IMR-90 (cell line): ENCODE measurements around the gene ADAMTSL1. TPM values are rescaled to one million over a fixed set of nuclear protein-coding genes. Genes with fewer than 3 reads are reported as not detected.

ENCODE experiments used
- ATAC-seq: fragments of 200-7000 bp; cut with Tn5 transposase; 2 replicates; pipeline ENCODE4 v1.9.1; 2020; ENCODE audit warnings: low read depth, mild to moderate bottlenecking, moderate library complexity
- BruUV-seq: library from RNA; stranded (reverse); fragments of 400-500 nt; replicated peaks from 2 replicates; lab custom pipeline; 2021; lab: Mats Ljungman, UMichigan
- CTCF ChIA-PET: fragments of 300-600 bp; formaldehyde crosslinking; extraction: SDS; loops from one replicate; lab custom pipeline; 2021; ENCODE audit warnings: antibody characterized with exemption; lab: Yijun Ruan, JAX
- POLR2A ChIA-PET: fragments of 300-600 bp; sonication (Branson Sonifier 250); formaldehyde crosslinking; loops from one replicate; lab custom pipeline; 2022; ENCODE audit warnings: antibody characterized with exemption; ENCODE audit not compliant: unreplicated experiment; lab: Charles Lee
- DNase-seq: peaks from one replicate; pipeline ENCODE4 v3.0.0; 2013
- H2AFZ ChIP-seq: replicated peaks from 2 replicates; pipeline ENCODE3; 2013; ENCODE audit warnings: low read length, mild to moderate bottlenecking; ENCODE audit not compliant: poor library complexity
- H2AK5ac ChIP-seq: 2 replicates; pipeline ENCODE4 v1.6.1; 2013; ENCODE audit warnings: low read depth, low read length, inconsistent platforms
- H2AK9ac ChIP-seq: replicated peaks from 2 replicates; pipeline ENCODE3; 2013; ENCODE audit warnings: mild to moderate bottlenecking, low read depth, low read length, moderate library complexity; ENCODE audit not compliant: poor library complexity
- H2BK120ac ChIP-seq: 2 replicates; pipeline ENCODE4 v1.6.1; 2013; ENCODE audit warnings: low read depth, low read length, inconsistent platforms
- H2BK15ac ChIP-seq: 3 replicates; pipeline ENCODE4 v1.6.1; 2013; ENCODE audit warnings: low read depth, low read length, inconsistent platforms
- H2BK20ac ChIP-seq: 2 replicates; pipeline ENCODE4 v1.6.1; 2013; ENCODE audit warnings: low read depth, mild to moderate bottlenecking, inconsistent platforms, low read length, moderate library complexity
- H2BK5ac ChIP-seq: 2 replicates; pipeline ENCODE4 v1.6.1; 2013; ENCODE audit warnings: mild to moderate bottlenecking, low read depth, low read length, inconsistent platforms; ENCODE audit not compliant: poor library complexity, severe bottlenecking
- H3K14ac ChIP-seq: replicated peaks from 2 replicates; pipeline ENCODE4 v1.6.1; 2013; ENCODE audit warnings: low read depth, low read length, inconsistent platforms
- H3K18ac ChIP-seq: 2 replicates; pipeline ENCODE4 v1.6.1; 2013; ENCODE audit warnings: low read depth, low read length, control low read depth
- H3K23ac ChIP-seq: 2 replicates; pipeline ENCODE4 v1.6.1; 2013; ENCODE audit warnings: low read depth, low read length, inconsistent platforms
- H3K27ac ChIP-seq: 2 replicates; pipeline ENCODE4 v1.5.1; 2013; ENCODE audit warnings: mild to moderate bottlenecking, control low read depth, low read length; ENCODE audit not compliant: insufficient read depth
- H3K27me3 ChIP-seq: 2 replicates; pipeline ENCODE4 v1.6.1; 2013; ENCODE audit warnings: low read length; ENCODE audit not compliant: control insufficient read depth, insufficient read depth
- H3K36me3 ChIP-seq: 2 replicates; pipeline ENCODE4 v1.6.1; 2013; ENCODE audit warnings: low read length, mixed read lengths; ENCODE audit not compliant: control insufficient read depth, insufficient read depth
- H3K4ac ChIP-seq: 2 replicates; pipeline ENCODE4 v1.6.1; 2013; ENCODE audit warnings: low read depth, low read length, inconsistent platforms
- H3K4me1 ChIP-seq: 2 replicates; pipeline ENCODE4 v1.6.1; 2013; ENCODE audit warnings: low read length, mixed read lengths; ENCODE audit not compliant: control insufficient read depth, insufficient read depth
- H3K4me2 ChIP-seq: 2 replicates; pipeline ENCODE4 v1.6.1; 2013; ENCODE audit warnings: low read depth, mild to moderate bottlenecking, control low read depth, low read length, moderate library complexity
- H3K4me3 ChIP-seq: 2 replicates; pipeline ENCODE4 v1.5.1; 2013; ENCODE audit warnings: low read depth, mild to moderate bottlenecking, control low read depth, low read length, moderate library complexity; ENCODE audit not compliant: insufficient read depth
- H3K56ac ChIP-seq: 2 replicates; pipeline ENCODE4 v1.6.1; 2013; ENCODE audit warnings: low read length, inconsistent platforms; ENCODE audit not compliant: insufficient read depth; ENCODE audit errors: extremely low read depth
- H3K79me1 ChIP-seq, 2 experiments: 2 replicates each; pipeline ENCODE4 v1.6.1; 2013; ENCODE audit warnings: low read length in 2 of 2, inconsistent platforms in 1 of 2, low read depth in 1 of 2
- H3K9ac ChIP-seq: 2 replicates; pipeline ENCODE4 v1.6.1; 2013; ENCODE audit warnings: low read depth, low read length, control low read depth
- H3K9me1 ChIP-seq: 2 replicates; pipeline ENCODE4 v1.6.1; 2013; ENCODE audit warnings: low read length, inconsistent platforms; ENCODE audit not compliant: insufficient read depth
- H3K9me3 ChIP-seq: 2 replicates; pipeline ENCODE4 v1.6.1; 2013; ENCODE audit warnings: low read length; ENCODE audit not compliant: control insufficient read depth, insufficient read depth
- H4K20me1 ChIP-seq: 2 replicates; pipeline ENCODE4 v1.6.1; 2013; ENCODE audit warnings: low read length, inconsistent platforms; ENCODE audit not compliant: insufficient read depth
- H4K5ac ChIP-seq: 2 replicates; pipeline ENCODE4 v1.6.1; 2013; ENCODE audit warnings: mild to moderate bottlenecking, low read depth, low read length, control low read depth
- H4K8ac ChIP-seq, 2 experiments: 2 replicates each; pipeline ENCODE4 v1.6.1; 2013; ENCODE audit warnings: low read depth in 2 of 2, low read length in 2 of 2, control low read depth in 1 of 2, inconsistent platforms in 1 of 2
- H4K91ac ChIP-seq: 2 replicates; pipeline ENCODE4 v1.6.1; 2013; ENCODE audit warnings: low read depth, low read length, inconsistent platforms; ENCODE audit not compliant: insufficient read depth
- CEBPB ChIP-seq: IDR thresholded peaks from 2 replicates; pipeline ENCODE4 v1.6.1; 2012; ENCODE audit warnings: low read depth, low read length, improper control_type of control experiment
- MAFK ChIP-seq: IDR thresholded peaks from 2 replicates; pipeline ENCODE4 v1.6.1; 2012; ENCODE audit warnings: low read depth, low read length, improper control_type of control experiment
- NFE2L2 ChIP-seq: fragments of 150-350 bp; IDR thresholded peaks from 2 replicates; pipeline ENCODE4 v1.6.1; 2016; ENCODE audit warnings: low read depth, mild to moderate bottlenecking, low read length
- RFX5 ChIP-seq: IDR thresholded peaks from 2 replicates; pipeline ENCODE4 v1.8.0; 2012; ENCODE audit warnings: low read depth, mild to moderate bottlenecking, low read length, moderate library complexity
- WGBS, 2 experiments: methylation state at CpG; one replicate each; pipeline versions ENCODE4 v1.1.5 to v1.1.7; 2013; ENCODE audit warnings: missing lambda C conversion rate in 2 of 2; ENCODE audit not compliant: insufficient read length in 1 of 2; ENCODE audit errors: extremely low coverage in 2 of 2; 5-methylcytosine and 5-hydroxymethylcytosine counted together
- dilution Hi-C: fragments of 300-500 bp; cut with HindIII; formaldehyde crosslinking; loops from one replicate; pipeline ENCODE4 v1.14.3; 2018; ENCODE audit warnings: low sequenced_read_pairs; ENCODE audit not compliant: unreplicated experiment
- in situ Hi-C: fragments of 300-500 bp; cut with MboI; formaldehyde crosslinking; loops from 3 replicates; pipeline ENCODE4 v1.14.3; 2019; ENCODE audit warnings: low sequenced_read_pairs, inconsistent platforms, mixed read lengths
- intact Hi-C: fragments of 100-400 bp; cut with micrococcal nuclease; formaldehyde crosslinking; loops from 2 replicates; pipeline ENCODE4 v1.10.0; 2022
- polyA plus RNA-seq, 3 experiments: library from polyadenylated mRNA; depleted of rRNA; stranded (reverse); fragments of >200 nt; gene quantifications; 2 replicates each; pipeline ENCODE4 v1.2.3, GENCODE V29; 2012; ENCODE audit warnings: low replicate concordance in 1 of 3
- total RNA-seq: library from RNA; depleted of rRNA; stranded (reverse); fragments of >200 nt; gene quantifications from 2 replicates; pipeline ENCODE4 v1.2.3, GENCODE V29; 2012

ADAMTSL1 gene
- total and polyA plus RNA-seq, 2 of the 4 experiments (the other 2 are of a cell fraction), result 38.2 to 62.2 TPM

DNA sequence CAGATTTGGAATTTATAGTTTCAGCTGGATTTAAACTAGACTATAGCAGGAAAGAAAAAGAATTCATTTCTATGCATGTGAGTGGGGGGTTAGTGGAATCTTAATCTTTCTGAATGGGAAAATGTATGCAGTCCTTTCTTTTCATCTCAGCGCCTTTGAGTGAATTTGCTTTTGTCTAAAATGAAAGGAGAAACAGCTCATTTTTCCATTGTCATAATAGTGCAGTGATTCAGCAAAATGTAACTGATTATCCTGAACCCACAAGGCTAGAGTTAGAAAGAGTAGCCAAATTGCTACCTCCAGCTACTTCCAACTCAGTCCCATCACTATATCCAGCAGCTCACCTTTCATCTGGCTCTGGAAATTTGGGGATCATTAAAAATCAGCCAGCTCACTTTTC lies 134.4 kb downstream of the ADAMTSL1 start:
- Histone ChIP-seq H2BK15ac (no peak overlapping the region), H2BK120ac (no peak overlapping the region), H3K9ac (no peak overlapping the region), H3K23ac (no peak overlapping the region), H4K91ac (no peak overlapping the region), H3K18ac (no peak overlapping the region), H2AK5ac (no peak overlapping the region), H3K27ac (no peak overlapping the region), H2BK5ac (no peak overlapping the region), H3K4me2 (no peak overlapping the region), H2BK20ac (no peak overlapping the region), H3K9me1 (no peaks in the 10 kb centered on the region; the same call in none of the 2 replicates), H3K9me3 (no peaks in the 10 kb centered on the region), H3K36me3 (no peaks in the 10 kb centered on the region), H2AK9ac (no peak overlapping the region), H4K20me1 (no peaks in the 10 kb centered on the region), H3K4me3 (no peak overlapping the region), H3K27me3 (no peaks in the 10 kb centered on the region), H3K79me1 (no peaks in the 10 kb centered on the region), H2AFZ (no peak overlapping the region), H4K5ac (no peak overlapping the region), H3K4ac (no peak overlapping the region), H3K14ac (no peak overlapping the region), H3K56ac (no peak overlapping the region), H3K4me1 (peaks cover 4% of the 10 kb centered on the region; the same call in 1 of the 2 replicates), H4K8ac (no peak overlapping the region)
- ATAC-seq (no peak), DNase-seq (no peak)
- peak; percentile 13; the same call in 1 of the 2 replicates for TF ChIP-seq MAFK
- TF ChIP-seq NFE2L2, result peak; percentile 69; the same call in 1 of the 2 replicates
- no peak for TF ChIP-seq CEBPB
- TF ChIP-seq RFX5, result no peak
- dilution Hi-C loops, result no loop called here
- in situ Hi-C loops, result no loop called here
- CTCF ChIA-PET, result no interaction called here
- POLR2A ChIA-PET, result no interaction called here
- intact Hi-C loops, result loop anchor here (10.0 kb wide), 1 partner anchor 354 kb away; no protein-coding TSS in a partner anchor
- no CpG with 5 or more reads among the region's 1 CpG for WGBS, 2 experiments
- no TSS peak for BruUV-seq
